MM.1S (cell line): ENCODE results near the gene LRRN4.

ENCODE experiments used
- DNase-seq: peaks from one replicate; pipeline ENCODE4 v3.0.0-alpha.2; 2015
- H2AFZ ChIP-seq: fragments of 300-600 bp; sonication (generic); 2 replicates; pipeline ENCODE4 v1.6.0; 2016; ENCODE audit warnings: antibody characterized with exemption, low read length
- H3F3A ChIP-seq: fragments of 300-600 bp; sonication (generic); 2 replicates; pipeline ENCODE4 v1.6.1; 2016; ENCODE audit warnings: mild to moderate bottlenecking, antibody characterized with exemption, low read length, moderate library complexity, mixed read lengths; ENCODE audit not compliant: insufficient read depth
- H3K27ac ChIP-seq: fragments of 300-600 bp; sonication (generic); 2 replicates; pipeline ENCODE4 v1.5.1; 2016; ENCODE audit warnings: mild to moderate bottlenecking, low read length
- H3K27me3 ChIP-seq: fragments of 300-600 bp; sonication (generic); replicated peaks from 2 replicates; pipeline ENCODE4 v1.6.0; 2016; ENCODE audit warnings: low read length; ENCODE audit not compliant: insufficient read depth
- H3K36me3 ChIP-seq: fragments of 300-600 bp; sonication (generic); replicated peaks from 2 replicates; pipeline ENCODE4 v1.6.1; 2016; ENCODE audit warnings: mild to moderate bottlenecking, low read length, mixed read lengths; ENCODE audit not compliant: insufficient read depth
- H3K4me1 ChIP-seq: fragments of 300-600 bp; sonication (generic); 2 replicates; pipeline ENCODE4 v1.6.1; 2016; ENCODE audit warnings: low read length, mixed read lengths
- H3K4me2 ChIP-seq: fragments of 300-600 bp; sonication (generic); 2 replicates; pipeline ENCODE4 v1.6.0; 2016; ENCODE audit warnings: low read depth, low read length
- H3K4me3 ChIP-seq: fragments of 300-600 bp; sonication (generic); 2 replicates; pipeline ENCODE4 v1.5.1; 2016; ENCODE audit warnings: low read length, mixed read lengths
- H3K79me2 ChIP-seq: fragments of 300-600 bp; sonication (generic); 2 replicates; pipeline ENCODE4 v1.6.1; 2016; ENCODE audit warnings: mixed run types, low read length, mixed read lengths
- H3K9ac ChIP-seq: fragments of 300-600 bp; sonication (generic); 2 replicates; pipeline ENCODE4 v1.6.1; 2016; ENCODE audit warnings: low read length, mixed read lengths
- H3K9me2 ChIP-seq: fragments of 300-600 bp; sonication (generic); replicated peaks from 2 replicates; pipeline ENCODE4 v1.6.1; 2016; ENCODE audit warnings: mild to moderate bottlenecking, low read length, mixed read lengths; ENCODE audit not compliant: insufficient read depth
- H3K9me3 ChIP-seq: fragments of 300-600 bp; sonication (generic); replicated peaks from 2 replicates; pipeline ENCODE4 v1.6.1; 2016; ENCODE audit warnings: mild to moderate bottlenecking, low read length, mixed read lengths; ENCODE audit not compliant: insufficient read depth
- H4K20me1 ChIP-seq: fragments of 300-600 bp; sonication (generic); 2 replicates; pipeline ENCODE4 v1.6.1; 2016; ENCODE audit warnings: mild to moderate bottlenecking, low read length, moderate library complexity, mixed read lengths; ENCODE audit not compliant: insufficient read depth
- EZH2phosphoT487 ChIP-seq: fragments of 300-600 bp; sonication (generic); IDR thresholded peaks from 2 replicates; pipeline ENCODE4 v1.6.1; 2018; ENCODE audit warnings: antibody characterized with exemption, low read length
- TF ChIP-seq, protein P1 (sequence below): fragments of 300-600 bp; sonication (generic); IDR thresholded peaks from 2 replicates; pipeline ENCODE4 v1.5.1; 2016; ENCODE audit warnings: antibody characterized with exemption, low read length, mixed read lengths

LRRN4 gene

DNA sequence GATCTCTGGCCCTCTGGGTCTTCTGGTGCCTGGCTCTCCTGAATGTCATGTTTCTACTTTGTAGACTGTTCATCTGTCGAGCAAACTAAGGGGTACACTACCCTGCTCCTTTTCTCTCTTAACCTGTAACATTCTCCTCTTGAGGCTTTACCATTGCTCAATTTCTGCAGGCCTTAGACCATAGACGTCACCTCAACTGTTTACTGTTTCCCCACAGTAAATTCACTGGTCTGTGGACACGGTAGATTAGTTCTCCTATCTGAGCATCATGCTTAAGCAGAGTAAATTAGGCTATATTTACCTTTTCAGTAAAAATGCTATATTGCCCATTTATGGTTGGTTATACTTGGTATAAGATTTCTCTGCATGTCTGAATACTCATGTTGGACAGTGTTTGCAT, 62.9 kb downstream of the LRRN4 start:
- Histone ChIP-seq H3K9me2 (no peaks in the 10 kb centered on the region), H3K36me3 (peaks cover 8% of the 10 kb centered on the region; the same call in 1 of the 2 replicates), H3K27ac (no peak overlapping the region)

More for the DNA sequence above, 62.9 kb downstream of the LRRN4 start:
- H3K9ac ChIP-seq, result no peak overlapping the region
- DNase-seq, result no peak
- peaks cover 3% of the 10 kb centered on the region for H3F3A ChIP-seq
- 0 out of 2 replicates have a peak, but pooled peaks cover 4% of the 10 kb centered on the region for H3K4me1 ChIP-seq
- H3K27me3 ChIP-seq, result no peaks in the 10 kb centered on the region
- TF ChIP-seq EZH2phosphoT487, result no peak
- TF ChIP-seq, protein P1, sequence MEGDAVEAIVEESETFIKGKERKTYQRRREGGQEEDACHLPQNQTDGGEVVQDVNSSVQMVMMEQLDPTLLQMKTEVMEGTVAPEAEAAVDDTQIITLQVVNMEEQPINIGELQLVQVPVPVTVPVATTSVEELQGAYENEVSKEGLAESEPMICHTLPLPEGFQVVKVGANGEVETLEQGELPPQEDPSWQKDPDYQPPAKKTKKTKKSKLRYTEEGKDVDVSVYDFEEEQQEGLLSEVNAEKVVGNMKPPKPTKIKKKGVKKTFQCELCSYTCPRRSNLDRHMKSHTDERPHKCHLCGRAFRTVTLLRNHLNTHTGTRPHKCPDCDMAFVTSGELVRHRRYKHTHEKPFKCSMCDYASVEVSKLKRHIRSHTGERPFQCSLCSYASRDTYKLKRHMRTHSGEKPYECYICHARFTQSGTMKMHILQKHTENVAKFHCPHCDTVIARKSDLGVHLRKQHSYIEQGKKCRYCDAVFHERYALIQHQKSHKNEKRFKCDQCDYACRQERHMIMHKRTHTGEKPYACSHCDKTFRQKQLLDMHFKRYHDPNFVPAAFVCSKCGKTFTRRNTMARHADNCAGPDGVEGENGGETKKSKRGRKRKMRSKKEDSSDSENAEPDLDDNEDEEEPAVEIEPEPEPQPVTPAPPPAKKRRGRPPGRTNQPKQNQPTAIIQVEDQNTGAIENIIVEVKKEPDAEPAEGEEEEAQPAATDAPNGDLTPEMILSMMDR, result no peak
- no peak overlapping the region for H3K4me3 ChIP-seq
- no peaks in the 10 kb centered on the region for H3K79me2 ChIP-seq
- H3K4me2 ChIP-seq, result no peak overlapping the region
- H2AFZ ChIP-seq, result no peak overlapping the region
- H3K9me3 ChIP-seq, result no peaks in the 10 kb centered on the region
- no peaks in the 10 kb centered on the region for H4K20me1 ChIP-seq
